ENCODE results near the gene ZNF217.

- TF ChIP-seq CTCF (IDR thresholded peaks at IDR 0.05; ENCODE audit: control extremely low read depth in 1 of 3, insufficient read depth in 1 of 3, low read depth in 1 of 3, low read length in 3 of 3), result no peak
- no peak for TF ChIP-seq CEBPB (IDR thresholded peaks at IDR 0.05; ENCODE audit: low read depth, low read length)
- TF ChIP-seq, protein P1, sequence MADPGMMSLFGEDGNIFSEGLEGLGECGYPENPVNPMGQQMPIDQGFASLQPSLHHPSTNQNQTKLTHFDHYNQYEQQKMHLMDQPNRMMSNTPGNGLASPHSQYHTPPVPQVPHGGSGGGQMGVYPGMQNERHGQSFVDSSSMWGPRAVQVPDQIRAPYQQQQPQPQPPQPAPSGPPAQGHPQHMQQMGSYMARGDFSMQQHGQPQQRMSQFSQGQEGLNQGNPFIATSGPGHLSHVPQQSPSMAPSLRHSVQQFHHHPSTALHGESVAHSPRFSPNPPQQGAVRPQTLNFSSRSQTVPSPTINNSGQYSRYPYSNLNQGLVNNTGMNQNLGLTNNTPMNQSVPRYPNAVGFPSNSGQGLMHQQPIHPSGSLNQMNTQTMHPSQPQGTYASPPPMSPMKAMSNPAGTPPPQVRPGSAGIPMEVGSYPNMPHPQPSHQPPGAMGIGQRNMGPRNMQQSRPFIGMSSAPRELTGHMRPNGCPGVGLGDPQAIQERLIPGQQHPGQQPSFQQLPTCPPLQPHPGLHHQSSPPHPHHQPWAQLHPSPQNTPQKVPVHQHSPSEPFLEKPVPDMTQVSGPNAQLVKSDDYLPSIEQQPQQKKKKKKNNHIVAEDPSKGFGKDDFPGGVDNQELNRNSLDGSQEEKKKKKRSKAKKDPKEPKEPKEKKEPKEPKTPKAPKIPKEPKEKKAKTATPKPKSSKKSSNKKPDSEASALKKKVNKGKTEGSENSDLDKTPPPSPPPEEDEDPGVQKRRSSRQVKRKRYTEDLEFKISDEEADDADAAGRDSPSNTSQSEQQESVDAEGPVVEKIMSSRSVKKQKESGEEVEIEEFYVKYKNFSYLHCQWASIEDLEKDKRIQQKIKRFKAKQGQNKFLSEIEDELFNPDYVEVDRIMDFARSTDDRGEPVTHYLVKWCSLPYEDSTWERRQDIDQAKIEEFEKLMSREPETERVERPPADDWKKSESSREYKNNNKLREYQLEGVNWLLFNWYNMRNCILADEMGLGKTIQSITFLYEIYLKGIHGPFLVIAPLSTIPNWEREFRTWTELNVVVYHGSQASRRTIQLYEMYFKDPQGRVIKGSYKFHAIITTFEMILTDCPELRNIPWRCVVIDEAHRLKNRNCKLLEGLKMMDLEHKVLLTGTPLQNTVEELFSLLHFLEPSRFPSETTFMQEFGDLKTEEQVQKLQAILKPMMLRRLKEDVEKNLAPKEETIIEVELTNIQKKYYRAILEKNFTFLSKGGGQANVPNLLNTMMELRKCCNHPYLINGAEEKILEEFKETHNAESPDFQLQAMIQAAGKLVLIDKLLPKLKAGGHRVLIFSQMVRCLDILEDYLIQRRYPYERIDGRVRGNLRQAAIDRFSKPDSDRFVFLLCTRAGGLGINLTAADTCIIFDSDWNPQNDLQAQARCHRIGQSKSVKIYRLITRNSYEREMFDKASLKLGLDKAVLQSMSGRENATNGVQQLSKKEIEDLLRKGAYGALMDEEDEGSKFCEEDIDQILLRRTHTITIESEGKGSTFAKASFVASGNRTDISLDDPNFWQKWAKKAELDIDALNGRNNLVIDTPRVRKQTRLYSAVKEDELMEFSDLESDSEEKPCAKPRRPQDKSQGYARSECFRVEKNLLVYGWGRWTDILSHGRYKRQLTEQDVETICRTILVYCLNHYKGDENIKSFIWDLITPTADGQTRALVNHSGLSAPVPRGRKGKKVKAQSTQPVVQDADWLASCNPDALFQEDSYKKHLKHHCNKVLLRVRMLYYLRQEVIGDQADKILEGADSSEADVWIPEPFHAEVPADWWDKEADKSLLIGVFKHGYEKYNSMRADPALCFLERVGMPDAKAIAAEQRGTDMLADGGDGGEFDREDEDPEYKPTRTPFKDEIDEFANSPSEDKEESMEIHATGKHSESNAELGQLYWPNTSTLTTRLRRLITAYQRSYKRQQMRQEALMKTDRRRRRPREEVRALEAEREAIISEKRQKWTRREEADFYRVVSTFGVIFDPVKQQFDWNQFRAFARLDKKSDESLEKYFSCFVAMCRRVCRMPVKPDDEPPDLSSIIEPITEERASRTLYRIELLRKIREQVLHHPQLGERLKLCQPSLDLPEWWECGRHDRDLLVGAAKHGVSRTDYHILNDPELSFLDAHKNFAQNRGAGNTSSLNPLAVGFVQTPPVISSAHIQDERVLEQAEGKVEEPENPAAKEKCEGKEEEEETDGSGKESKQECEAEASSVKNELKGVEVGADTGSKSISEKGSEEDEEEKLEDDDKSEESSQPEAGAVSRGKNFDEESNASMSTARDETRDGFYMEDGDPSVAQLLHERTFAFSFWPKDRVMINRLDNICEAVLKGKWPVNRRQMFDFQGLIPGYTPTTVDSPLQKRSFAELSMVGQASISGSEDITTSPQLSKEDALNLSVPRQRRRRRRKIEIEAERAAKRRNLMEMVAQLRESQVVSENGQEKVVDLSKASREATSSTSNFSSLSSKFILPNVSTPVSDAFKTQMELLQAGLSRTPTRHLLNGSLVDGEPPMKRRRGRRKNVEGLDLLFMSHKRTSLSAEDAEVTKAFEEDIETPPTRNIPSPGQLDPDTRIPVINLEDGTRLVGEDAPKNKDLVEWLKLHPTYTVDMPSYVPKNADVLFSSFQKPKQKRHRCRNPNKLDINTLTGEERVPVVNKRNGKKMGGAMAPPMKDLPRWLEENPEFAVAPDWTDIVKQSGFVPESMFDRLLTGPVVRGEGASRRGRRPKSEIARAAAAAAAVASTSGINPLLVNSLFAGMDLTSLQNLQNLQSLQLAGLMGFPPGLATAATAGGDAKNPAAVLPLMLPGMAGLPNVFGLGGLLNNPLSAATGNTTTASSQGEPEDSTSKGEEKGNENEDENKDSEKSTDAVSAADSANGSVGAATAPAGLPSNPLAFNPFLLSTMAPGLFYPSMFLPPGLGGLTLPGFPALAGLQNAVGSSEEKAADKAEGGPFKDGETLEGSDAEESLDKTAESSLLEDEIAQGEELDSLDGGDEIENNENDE (IDR thresholded peaks at IDR 0.05; ENCODE audit: insufficient replicate concordance, low read length), result no peak
- TF ChIP-seq USF2 (IDR thresholded peaks at IDR 0.05; ENCODE audit: low read length), result no peak
- no peak for TF ChIP-seq GTF2F1 (IDR thresholded peaks at IDR 0.05; ENCODE audit: borderline replicate concordance, low read depth, low read length)
- no peak for TF ChIP-seq TAF1 (IDR thresholded peaks at IDR 0.05; ENCODE audit: low read depth, low read length)
- no peak for TF ChIP-seq POLR2A (IDR thresholded peaks at IDR 0.05; ENCODE audit: control extremely low read depth in 1 of 2, low read depth in 2 of 2, low read length in 2 of 2)
- TF ChIP-seq, protein P2, sequence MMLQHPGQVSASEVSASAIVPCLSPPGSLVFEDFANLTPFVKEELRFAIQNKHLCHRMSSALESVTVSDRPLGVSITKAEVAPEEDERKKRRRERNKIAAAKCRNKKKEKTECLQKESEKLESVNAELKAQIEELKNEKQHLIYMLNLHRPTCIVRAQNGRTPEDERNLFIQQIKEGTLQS (IDR thresholded peaks at IDR 0.05; ENCODE audit: insufficient read depth, low read depth, low read length), result no peak
- TF ChIP-seq EP300 (IDR thresholded peaks at IDR 0.05; ENCODE audit: borderline replicate concordance in 1 of 2, low read depth in 2 of 2, low read length in 2 of 2), result no peak
- no peak for TF ChIP-seq NRF1 (IDR thresholded peaks at IDR 0.05; ENCODE audit: low read depth, low read length)
- TF ChIP-seq RFX5 (IDR thresholded peaks at IDR 0.05; ENCODE audit: borderline replicate concordance, low read depth, low read length), result no peak
Observed at GRCh38 chr20:53623134-53623453, 29.5 kb upstream of the ZNF217 start.

All from H1 (cell line).